ENCODE results near the gene DUOXA1. TPM values are rescaled to one million over a fixed set of nuclear protein-coding genes. Genes with fewer than 3 reads are reported as not detected.
"Not testable (repeated sequence)": the region's sequence is repeated elsewhere in the genome, so short reads cannot be mapped to it uniquely, and the experiment has no call there.

DUOXA1 gene
- total RNA-seq, 6 experiments from 2014 or later, result not detected

DNA sequence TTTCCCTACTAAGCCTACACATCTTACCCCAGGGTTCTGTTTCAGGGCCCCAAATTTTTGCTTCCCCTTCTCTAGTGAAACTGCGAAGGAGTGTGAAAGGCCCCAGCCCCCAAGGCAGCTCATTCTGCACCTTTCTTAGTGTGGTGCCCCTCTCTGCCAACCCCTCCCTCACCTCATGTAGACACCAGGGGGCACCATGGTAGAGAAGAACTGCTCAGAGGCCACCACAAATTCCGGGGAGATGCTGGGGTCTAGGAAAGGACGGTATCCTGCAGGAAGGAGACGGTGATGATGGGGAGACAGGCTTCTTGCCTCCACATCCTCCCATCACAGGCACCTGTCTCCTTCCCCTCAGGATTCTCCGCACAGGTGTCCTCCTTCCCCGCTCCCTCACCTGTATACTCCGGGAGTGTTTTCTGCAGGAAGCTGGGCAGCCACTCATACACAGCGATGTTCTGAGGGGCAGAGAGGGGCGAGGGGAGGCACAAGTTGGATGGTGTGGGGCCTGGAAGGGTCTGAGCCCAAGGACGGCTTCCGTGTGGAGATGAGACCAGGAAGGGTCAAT is 19.3 kb downstream of the DUOXA1 start:
- Histone ChIP-seq H3K4me3 (no peak overlapping the region), H3K27me3 (peaks cover 0 to 6% of the 10 kb centered on the region in 2 donors), H3K36me3 (no peaks in the 10 kb centered on the region), H3K4me1 (peaks cover 0 to 7% (median 0%) of the 10 kb centered on the region in 4 donors), H3K27ac (no peak overlapping the region), H3K9me3 (no peaks in the 10 kb centered on the region)
- 41% methylated on average over 10 of the region's 11 CpGs for WGBS (ENCODE audit: insufficient coverage, low coverage, low lambda C conversion rate, missing lambda C conversion rate)
- TF ChIP-seq, protein P1, sequence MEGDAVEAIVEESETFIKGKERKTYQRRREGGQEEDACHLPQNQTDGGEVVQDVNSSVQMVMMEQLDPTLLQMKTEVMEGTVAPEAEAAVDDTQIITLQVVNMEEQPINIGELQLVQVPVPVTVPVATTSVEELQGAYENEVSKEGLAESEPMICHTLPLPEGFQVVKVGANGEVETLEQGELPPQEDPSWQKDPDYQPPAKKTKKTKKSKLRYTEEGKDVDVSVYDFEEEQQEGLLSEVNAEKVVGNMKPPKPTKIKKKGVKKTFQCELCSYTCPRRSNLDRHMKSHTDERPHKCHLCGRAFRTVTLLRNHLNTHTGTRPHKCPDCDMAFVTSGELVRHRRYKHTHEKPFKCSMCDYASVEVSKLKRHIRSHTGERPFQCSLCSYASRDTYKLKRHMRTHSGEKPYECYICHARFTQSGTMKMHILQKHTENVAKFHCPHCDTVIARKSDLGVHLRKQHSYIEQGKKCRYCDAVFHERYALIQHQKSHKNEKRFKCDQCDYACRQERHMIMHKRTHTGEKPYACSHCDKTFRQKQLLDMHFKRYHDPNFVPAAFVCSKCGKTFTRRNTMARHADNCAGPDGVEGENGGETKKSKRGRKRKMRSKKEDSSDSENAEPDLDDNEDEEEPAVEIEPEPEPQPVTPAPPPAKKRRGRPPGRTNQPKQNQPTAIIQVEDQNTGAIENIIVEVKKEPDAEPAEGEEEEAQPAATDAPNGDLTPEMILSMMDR (IDR thresholded peaks at IDR 0.05), result no peak
- no peak for TF ChIP-seq POLR2A (IDR thresholded peaks at IDR 0.05)
- intact Hi-C loops (cut with DNase I), result loop anchor here in 1 of 2 donors (10.0 kb wide), 1 partner anchor 146 kb away; no protein-coding TSS in a partner anchor
- DNase-seq, result no peak
- ATAC-seq, result no peak

DNA sequence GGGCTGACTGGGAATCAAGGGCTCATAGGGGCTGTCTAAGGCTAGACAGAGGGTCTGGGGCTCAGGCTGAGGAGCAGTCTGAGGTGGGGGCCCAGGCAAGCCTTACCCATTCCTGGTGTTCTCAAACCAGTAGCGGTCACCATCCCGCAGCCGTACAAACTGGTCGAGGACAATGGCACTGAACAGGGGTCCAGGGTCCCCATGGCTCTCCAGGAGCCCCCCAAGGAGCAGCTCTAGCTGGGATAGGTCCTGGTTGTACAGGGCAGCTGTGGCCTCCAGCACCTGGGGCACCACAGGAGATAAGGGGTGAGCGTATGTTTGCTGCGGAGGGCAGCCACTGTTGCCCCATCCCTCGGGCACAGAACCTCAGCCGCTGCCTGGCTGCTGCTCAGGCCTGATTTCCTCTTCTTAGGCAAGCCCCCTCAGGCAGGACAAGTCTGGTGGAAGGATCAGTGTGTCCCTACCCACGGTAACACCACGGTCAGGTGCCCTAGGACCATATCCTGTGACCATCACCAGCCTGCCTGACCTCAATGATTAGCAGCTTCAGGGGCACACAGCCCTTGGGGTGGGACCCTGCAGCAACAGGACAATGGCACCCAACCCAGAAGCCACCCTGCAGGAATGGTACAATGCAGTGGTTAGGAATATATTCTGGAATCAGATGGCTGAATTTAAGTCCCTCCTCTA is 21.6 kb downstream of the DUOXA1 start:
- Histone ChIP-seq H3K27me3 (peaks cover 0 to 6% of the 10 kb centered on the region in 2 donors), H3K27ac (no peak overlapping the region), H3K36me3 (no peaks in the 10 kb centered on the region), H3K4me1 (no peaks in the 10 kb centered on the region), H3K9me3 (no peaks in the 10 kb centered on the region), H3K4me3 (no peak overlapping the region)
- intact Hi-C loops (cut with DNase I), result no loop called here
- WGBS (ENCODE audit: insufficient coverage, low coverage, low lambda C conversion rate, missing lambda C conversion rate), result no CpG with 5 or more reads among the region's 10 CpGs
- ATAC-seq (no peak), DNase-seq (no peak)
- TF ChIP-seq, protein P1 (IDR thresholded peaks at IDR 0.05), result no peak
- TF ChIP-seq POLR2A (IDR thresholded peaks at IDR 0.05), result no peak

DNA sequence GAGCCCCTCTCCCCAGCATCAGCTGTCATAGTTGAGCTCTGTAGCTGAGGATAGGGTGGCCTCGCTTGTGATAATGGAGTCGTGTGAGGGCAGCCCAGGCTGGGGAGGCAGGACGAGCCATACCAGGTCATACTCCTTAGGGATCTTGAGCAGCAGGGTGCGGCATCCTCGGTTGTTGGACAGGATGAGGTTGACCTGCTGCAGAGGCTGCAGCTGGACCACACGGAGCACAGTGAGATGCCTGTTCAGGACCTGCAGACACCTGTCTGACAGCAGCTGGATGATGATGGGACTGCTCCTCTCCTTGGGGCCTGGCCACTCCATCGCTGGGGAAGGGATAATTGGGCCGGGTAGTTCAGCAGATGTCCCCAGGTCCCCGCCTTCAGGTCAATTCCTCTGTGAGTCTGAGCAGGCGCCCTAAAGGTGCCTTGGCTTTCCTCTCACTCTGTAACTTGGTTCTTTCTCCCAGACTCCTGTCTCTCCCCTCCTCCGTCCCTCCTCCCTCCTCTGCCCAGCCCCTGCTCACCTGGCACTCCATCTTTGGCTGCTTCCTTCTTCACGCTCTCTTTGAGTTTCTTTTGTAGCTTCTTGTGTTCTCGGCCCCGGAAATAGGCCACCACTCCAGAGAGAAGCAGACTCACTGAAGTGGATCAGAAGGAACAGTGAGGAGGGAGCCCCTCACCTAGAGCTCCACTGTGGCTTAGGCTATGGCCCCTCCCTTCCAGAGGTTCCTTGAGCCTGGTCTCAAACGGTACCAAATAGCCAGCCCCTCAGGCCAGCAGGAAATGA is 23.5 kb downstream of the DUOXA1 start:
- DNase-seq (no peak), ATAC-seq (no peak)
- intact Hi-C loops (cut with DNase I), result no loop called here
- Histone ChIP-seq H3K4me1 (no peaks in the 10 kb centered on the region), H3K9me3 (no peaks in the 10 kb centered on the region), H3K36me3 (no peaks in the 10 kb centered on the region), H3K4me3 (no peak overlapping the region), H3K27me3 (no peaks in the 10 kb centered on the region), H3K27ac (no peak overlapping the region)
- no peak for TF ChIP-seq POLR2A (IDR thresholded peaks at IDR 0.05)
- TF ChIP-seq, protein P1 (IDR thresholded peaks at IDR 0.05), result no peak
- WGBS (ENCODE audit: insufficient coverage, low coverage, low lambda C conversion rate, missing lambda C conversion rate), result 72% methylated on average over 5 of the region's 15 CpGs

DNA sequence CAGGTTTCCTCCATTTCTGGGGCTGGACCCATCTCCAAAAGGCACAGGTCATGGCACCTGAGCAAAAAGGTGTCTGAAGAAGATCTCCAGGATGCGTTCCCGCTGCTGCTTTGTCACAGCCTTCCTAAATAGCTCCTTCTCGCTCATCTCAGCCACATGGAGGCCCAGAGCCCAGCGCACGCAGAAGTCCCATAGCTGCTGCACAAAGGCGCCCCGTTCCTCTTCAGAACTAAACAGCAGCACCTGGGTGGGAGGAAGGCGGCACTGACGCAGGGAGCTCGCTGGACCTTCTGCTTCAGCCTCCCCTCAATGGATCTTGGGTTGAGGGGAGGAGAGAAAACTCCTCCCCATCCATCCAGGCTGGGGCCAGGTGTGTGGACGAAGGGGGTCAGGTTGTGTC is 24.1 kb downstream of the DUOXA1 start:
- 40% methylated on average over 1 of the region's 11 CpGs for whole genome bisulfite sequencing (ENCODE audit: insufficient coverage, low coverage, low lambda C conversion rate, missing lambda C conversion rate)
- no peak for TF ChIP-seq POLR2A (IDR thresholded peaks at IDR 0.05)
- TF ChIP-seq, protein P1 (IDR thresholded peaks at IDR 0.05), result no peak
- no peak for ATAC-seq
- H3K27me3 ChIP-seq, result no peaks in the 10 kb centered on the region
- intact Hi-C loops (cut with DNase I), result no loop called here
- DNase-seq, result no peak
- no peak overlapping the region for H3K4me3 ChIP-seq
- no peaks in the 10 kb centered on the region for H3K9me3 ChIP-seq
- no peak overlapping the region for H3K27ac ChIP-seq
- H3K4me1 ChIP-seq, result no peaks in the 10 kb centered on the region
- no peaks in the 10 kb centered on the region for H3K36me3 ChIP-seq

DNA sequence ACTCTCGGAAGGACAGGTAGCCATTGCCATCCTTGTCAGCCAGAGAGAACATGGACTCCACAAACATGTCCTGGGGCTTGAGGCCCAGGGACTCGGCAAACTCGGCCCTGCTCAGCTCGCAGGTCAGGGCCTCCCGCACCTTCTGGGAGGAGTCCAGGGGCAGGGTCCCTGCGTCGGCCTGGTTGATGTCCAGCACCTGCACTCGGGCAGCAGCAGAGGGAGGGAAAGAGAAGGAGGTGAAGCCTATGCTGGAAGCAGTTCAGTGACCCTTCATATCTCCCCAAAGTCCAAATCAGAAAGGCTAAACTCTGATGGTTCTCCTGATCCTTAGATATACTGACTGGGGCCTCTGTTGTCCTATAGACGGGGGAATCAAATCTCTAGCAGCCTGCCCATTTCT is 25.5 kb downstream of the DUOXA1 start:
- DNase-seq; H3K36me3 ChIP-seq; intact Hi-C loops (cut with DNase I); H3K27ac ChIP-seq; ATAC-seq; H3K4me1 ChIP-seq; H3K4me3 ChIP-seq; H3K27me3 ChIP-seq; H3K9me3 ChIP-seq: not testable (repeated sequence)
- WGBS (ENCODE audit: insufficient coverage, low coverage, low lambda C conversion rate, missing lambda C conversion rate), result 71% methylated on average over 1 of the region's 9 CpGs
